Subcutaneous adipose tissue (tissue), 4 donors: Measurements from ENCODE around the gene STX7. TPM values are rescaled to one million over a fixed set of nuclear protein-coding genes. Genes with fewer than 3 reads are reported as not detected.

ENCODE experiments used
- total RNA-seq, 4 donors: library from RNA; depleted of rRNA; stranded (reverse); fragments of >200 nt; gene quantifications; one replicate each; pipeline ENCODE4 v1.1.0, GENCODE V29; 2016
- TF ChIP-seq, protein P1 (sequence below): fragments of 450-650 bp; IDR thresholded peaks from one replicate; pipeline ENCODE4 v1.5.1; 2016; ENCODE audit warnings: low read depth, mild to moderate bottlenecking, control low read depth, antibody characterized with exemption, moderate library complexity

STX7 gene
- total RNA-seq, 4 donors from 2014 or later: 38.4 to 94.7 (median 57.1) TPM

DNA sequence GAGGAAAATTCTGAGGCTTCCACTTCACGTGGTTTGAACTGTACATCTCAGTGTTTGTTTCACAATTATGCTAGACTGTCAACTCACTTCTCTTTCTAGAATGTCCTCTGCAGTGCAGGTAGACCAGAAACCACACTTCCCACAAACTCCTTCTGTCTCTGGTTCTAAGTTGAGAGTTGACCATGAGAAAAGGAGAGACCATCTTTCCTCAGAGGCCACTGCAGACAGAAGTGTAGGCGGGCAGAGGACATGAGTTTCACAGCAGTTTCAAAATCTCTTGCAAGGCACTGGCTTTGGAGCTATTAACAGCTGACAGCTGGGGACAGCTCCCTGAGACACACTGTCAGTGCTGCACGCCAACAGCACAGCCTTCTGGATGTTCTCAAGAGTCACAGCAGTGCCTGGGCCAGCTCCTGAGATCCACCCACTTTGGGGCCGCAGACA is 56.2 kb downstream of the STX7 start:
- TF ChIP-seq, protein P1, sequence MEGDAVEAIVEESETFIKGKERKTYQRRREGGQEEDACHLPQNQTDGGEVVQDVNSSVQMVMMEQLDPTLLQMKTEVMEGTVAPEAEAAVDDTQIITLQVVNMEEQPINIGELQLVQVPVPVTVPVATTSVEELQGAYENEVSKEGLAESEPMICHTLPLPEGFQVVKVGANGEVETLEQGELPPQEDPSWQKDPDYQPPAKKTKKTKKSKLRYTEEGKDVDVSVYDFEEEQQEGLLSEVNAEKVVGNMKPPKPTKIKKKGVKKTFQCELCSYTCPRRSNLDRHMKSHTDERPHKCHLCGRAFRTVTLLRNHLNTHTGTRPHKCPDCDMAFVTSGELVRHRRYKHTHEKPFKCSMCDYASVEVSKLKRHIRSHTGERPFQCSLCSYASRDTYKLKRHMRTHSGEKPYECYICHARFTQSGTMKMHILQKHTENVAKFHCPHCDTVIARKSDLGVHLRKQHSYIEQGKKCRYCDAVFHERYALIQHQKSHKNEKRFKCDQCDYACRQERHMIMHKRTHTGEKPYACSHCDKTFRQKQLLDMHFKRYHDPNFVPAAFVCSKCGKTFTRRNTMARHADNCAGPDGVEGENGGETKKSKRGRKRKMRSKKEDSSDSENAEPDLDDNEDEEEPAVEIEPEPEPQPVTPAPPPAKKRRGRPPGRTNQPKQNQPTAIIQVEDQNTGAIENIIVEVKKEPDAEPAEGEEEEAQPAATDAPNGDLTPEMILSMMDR: no peak

DNA sequence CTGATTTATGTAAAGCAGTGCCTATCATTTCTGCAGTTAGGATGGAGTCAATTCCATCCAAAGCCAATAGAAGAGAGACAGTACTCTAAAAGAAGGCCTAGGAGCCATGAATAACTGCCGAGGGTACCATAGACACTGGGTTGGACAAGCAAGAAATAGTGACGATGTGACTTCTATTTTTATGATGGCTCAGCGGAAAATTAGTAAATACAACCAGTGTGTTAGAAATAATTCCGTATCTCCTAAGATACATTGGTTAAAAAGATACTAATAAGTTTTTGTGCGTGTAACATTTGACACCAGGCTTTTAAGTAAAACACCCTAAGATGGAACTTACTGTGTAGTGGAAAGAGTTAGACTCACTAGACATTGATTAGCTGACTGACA is 66.1 kb downstream of the STX7 start:
- TF ChIP-seq, protein P1: no peak

DNA sequence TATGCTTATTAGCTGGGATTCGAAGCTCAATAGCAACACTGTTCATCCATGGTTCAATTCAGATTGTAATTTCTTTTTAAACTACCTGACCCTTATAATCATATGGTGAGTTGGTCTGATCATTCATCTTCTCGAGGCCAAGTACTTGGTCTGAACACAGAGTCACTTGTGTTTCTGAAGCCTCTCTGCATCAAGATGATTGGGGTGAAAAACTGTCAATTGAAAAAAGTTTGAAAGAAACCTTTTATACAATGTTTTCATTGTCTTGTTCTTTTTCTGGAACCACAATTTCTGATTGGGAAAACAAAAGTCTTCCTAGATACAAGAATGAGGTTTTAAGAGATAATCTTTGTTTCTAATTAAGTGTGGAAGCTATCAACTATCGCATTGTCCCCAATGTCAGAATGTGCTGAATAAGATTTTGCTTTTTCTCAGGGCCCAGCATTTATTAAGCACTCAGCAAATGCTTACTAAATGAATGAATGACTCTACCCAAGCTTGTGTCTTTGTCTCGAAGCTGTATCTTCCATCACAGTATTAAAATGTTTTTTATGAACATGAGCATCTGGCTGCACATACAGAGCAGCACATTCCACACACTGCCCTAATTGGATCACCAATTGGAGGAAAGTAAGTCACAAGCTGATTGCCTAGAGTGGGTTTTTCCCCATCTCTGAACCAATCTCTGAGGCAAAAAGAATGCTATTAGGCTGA is 66.6 kb downstream of the STX7 start:
- TF ChIP-seq, protein P1: no peak

DNA sequence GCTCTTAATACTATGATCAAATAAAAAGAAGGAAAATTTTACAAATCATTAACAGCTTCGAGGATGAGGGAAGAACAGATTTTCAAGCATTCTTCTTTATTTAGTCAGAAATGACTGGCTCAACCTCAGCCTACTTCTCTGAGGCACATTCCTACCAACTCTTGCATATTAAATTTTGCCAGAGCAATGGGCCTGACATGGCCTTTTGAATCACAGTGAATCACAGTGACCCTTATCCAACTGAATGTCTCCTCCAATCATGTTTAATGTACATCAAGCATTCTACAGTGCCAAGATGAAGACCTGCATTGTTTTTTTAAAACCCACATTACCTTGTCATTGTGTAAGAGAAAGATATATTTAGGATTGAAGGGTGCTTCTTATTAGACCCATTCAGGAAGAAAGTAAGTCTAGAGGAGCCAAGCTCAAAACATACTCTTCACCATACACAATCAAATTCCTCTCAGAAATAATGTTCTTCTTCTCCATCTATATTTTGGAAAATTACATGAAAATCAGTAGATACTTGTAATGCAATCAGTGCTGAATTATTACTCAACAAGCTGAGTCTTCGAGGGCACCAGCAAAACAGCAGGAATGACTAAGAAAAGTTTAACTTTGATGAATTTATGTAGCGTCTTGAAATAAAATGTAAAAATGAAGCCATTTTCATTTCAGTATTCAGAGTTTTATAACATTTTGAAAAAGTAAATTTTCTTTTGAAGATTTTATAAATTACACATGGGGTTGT is 67.5 kb downstream of the STX7 start:
- TF ChIP-seq, protein P1: no peak

DNA sequence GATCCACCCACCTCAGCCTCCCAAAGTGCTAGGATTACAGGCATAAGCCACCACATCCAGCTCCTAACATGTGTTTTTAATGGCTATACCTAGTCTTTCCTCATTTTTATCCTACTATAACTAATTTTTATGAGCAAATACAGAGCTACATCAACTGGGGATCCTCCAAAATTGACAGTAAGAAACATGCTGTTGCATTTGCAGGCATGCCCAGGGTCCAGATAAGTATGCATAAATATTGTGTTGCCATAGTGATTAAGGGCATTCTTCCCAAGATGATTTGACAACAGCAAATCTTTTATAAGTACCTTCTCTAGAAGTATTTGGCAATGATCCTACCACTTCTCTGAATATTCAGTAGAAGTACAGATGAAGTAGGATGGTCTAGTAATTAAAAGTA is 69.7 kb downstream of the STX7 start:
- TF ChIP-seq, protein P1: no peak

DNA sequence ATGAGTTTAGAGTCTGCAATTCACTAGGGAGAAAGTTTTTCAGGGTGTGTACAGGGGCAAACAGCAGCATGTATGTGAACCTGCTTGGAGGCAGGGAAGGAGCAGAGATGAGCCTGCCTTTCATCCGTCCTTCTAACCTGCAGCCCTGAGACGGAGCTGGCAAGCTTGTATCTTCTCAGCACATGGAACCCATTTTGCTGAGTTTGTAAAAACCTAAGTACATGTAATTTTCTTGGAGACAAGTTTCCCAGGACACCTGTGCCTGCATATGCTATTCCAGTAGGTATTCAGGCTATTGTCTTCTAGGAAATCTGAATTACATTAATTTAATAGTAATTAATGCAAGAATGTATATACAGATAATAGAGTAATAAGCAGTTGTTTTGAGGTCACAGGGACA is 82.8 kb downstream of the STX7 start:
- TF ChIP-seq, protein P1: no peak

DNA sequence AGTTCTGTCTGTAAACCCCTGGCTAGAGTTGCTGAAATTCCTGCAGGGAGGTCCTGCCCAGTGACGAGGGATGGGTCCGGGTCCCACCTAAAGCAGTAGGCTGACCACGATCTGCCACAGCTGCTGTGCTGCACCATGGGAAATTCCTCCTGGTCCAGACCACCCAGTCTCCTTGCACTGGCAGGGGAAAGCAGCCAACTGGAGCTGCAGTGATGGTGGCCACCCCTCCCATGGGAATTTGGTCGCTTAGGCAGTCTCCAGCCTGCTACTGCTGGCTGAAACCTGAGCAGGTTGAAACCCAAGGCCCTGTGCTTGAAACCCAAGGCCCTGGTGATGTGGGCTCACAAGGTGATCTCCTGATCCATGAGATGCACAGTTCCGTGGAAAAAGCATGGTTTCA is 87.7 kb downstream of the STX7 start:
- TF ChIP-seq, protein P1: no peak
